ENCODE results near the gene SKAP1. TPM values are rescaled to one million over a fixed set of nuclear protein-coding genes. Genes with fewer than 3 reads are reported as not detected.

Gene SKAP1
- total RNA-seq, 3 donors from 2014 or later: 2.2 to 3.2 (median 2.4) TPM

- no peaks in the 10 kb centered on the region for H3K9me3 ChIP-seq
- H3K36me3 ChIP-seq (ENCODE audit: low read depth): no peaks in the 10 kb centered on the region
- DNase-seq: no peak
- no peak for TF ChIP-seq CTCF (IDR thresholded peaks at IDR 0.05)
- no peak for ATAC-seq
- intact Hi-C loops (cut with DNase I, micrococcal nuclease): no loop called here
- no peaks in the 10 kb centered on the region for H3K4me1 ChIP-seq (ENCODE audit: low read depth)
- H3K4me3 ChIP-seq: no peak overlapping the region
Measured at GRCh38 chr17:48311324-48311723, 118.7 kb downstream of the SKAP1 start.

- Histone ChIP-seq H3K4me3 (no peak overlapping the region), H3K9me3 (no peaks in the 10 kb centered on the region), H3K4me1 (ENCODE audit: low read depth) (no peaks in the 10 kb centered on the region), H3K36me3 (ENCODE audit: low read depth) (no peaks in the 10 kb centered on the region)
- DNase-seq (no peak), ATAC-seq (no peak)
- no peak for TF ChIP-seq CTCF (IDR thresholded peaks at IDR 0.05)
- intact Hi-C loops (cut with DNase I, micrococcal nuclease): no loop called here
Measured at GRCh38 chr17:48310748-48311213, 119.2 kb downstream of the SKAP1 start.

GRCh38 chr17:48308581-48308980 is 121.4 kb downstream of the SKAP1 start:
- no peak overlapping the region for H3K4me3 ChIP-seq
- intact Hi-C loops (cut with DNase I, micrococcal nuclease): no loop called here
- peak; percentile 29 for ATAC-seq
- TF ChIP-seq CTCF (IDR thresholded peaks at IDR 0.05): no peak
- no peaks in the 10 kb centered on the region for H3K4me1 ChIP-seq (ENCODE audit: low read depth)
- no peaks in the 10 kb centered on the region for H3K9me3 ChIP-seq
- H3K36me3 ChIP-seq (ENCODE audit: low read depth): no peaks in the 10 kb centered on the region
- DNase-seq: no peak

DNA sequence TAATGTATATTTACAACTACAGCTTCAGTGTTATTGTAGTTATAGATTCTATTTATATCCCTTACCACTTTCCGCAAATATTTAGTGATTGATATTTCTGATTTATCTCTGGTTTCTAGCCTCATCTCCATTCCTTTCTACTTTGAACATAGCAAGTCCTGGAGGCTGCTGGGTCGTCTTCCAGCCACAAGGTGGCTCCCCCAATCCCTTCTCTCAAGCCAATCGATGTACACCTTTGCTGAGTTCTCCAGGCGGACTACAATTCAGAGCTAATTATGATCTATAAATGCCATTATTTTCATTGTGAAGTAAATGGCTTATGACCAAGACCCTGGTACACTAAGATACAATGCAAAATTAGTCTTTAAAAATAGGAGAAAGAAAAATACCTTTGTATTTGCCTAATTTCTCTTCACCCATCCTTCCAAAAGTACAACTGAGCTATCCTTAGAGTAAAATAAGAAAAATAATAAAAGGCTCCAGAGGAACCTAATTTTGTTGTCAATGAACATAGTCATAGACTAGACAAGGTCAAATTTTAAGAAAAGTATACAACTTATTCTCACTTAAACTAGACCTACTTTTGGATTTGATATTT is 122.1 kb downstream of the SKAP1 start:
- DNase-seq (peak in 2 of 3 donors; percentile 69 to 80), ATAC-seq (peak; percentile 85)
- Histone ChIP-seq H3K9me3 (no peaks in the 10 kb centered on the region), H3K4me1 (ENCODE audit: low read depth) (no peaks in the 10 kb centered on the region), H3K36me3 (ENCODE audit: low read depth) (no peaks in the 10 kb centered on the region), H3K4me3 (no peak overlapping the region)
- TF ChIP-seq CTCF (IDR thresholded peaks at IDR 0.05): peak; percentile 76
- intact Hi-C loops (cut with DNase I, micrococcal nuclease): no loop called here

DNA sequence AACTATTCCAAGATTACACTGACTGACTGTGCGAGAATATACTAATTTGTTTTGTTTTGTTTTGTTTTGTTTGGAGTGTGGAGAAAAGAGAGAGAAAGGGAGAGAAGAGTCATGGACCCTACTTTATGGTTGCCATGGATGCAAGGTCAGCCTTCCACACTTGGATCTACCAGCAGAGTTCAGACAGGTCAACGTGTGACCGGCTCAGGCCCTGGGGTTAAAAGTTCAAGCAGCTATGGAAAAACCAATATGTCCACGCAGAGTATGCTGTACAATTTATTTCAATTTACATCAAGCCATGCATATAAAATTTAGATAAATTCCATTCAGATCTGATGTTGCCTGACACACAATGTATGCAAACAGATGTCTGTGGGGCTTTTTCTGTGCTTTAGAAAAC is 122.8 kb downstream of the SKAP1 start:
- intact Hi-C loops (cut with DNase I, micrococcal nuclease): no loop called here
- TF ChIP-seq CTCF (IDR thresholded peaks at IDR 0.05): no peak
- ATAC-seq: no peak

DNA sequence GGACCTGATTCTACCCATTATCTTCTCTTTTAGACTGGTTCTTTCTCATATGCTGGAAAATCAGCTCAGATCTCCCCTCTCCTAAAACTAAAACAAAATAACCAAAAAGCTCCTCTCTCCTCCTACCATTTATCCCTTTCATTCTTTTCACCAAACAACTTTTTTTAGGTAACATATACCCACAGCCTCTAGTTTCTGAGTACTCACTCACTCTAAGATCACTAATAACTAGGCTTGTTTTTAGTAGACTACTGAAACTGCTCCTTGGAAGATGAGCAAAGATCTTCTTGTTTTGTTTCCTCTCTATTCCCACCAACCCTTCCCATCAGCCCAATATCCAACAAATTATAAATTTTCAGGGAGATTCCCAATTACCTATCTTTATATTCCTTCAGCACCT is 129.0 kb downstream of the SKAP1 start:
- Histone ChIP-seq H3K4me3 (no peak overlapping the region), H3K36me3 (ENCODE audit: low read depth) (no peaks in the 10 kb centered on the region), H3K9me3 (no peaks in the 10 kb centered on the region), H3K4me1 (ENCODE audit: low read depth) (no peaks in the 10 kb centered on the region)
- ATAC-seq (no peak), DNase-seq (no peak)
- intact Hi-C loops (cut with DNase I, micrococcal nuclease): no loop called here
- no peak for TF ChIP-seq CTCF (IDR thresholded peaks at IDR 0.05)

More for the DNA sequence above, 122.8 kb downstream of the SKAP1 start:
- Histone ChIP-seq H3K4me3 (no peak overlapping the region), H3K9me3 (no peaks in the 10 kb centered on the region), H3K36me3 (ENCODE audit: low read depth) (no peaks in the 10 kb centered on the region), H3K4me1 (ENCODE audit: low read depth) (no peaks in the 10 kb centered on the region)
- no peak for DNase-seq

Measured in mucosa of descending colon (tissue), 3 donors.